Bone marrow (tissue), 2 donors: ENCODE data around the gene MAGI2.

Experiments used
- DNase-seq, 2 donors: peaks; one replicate each; lab custom pipeline; 2025; lab: John Stamatoyannopoulos, UW

The MAGI2 gene

GRCh38 chr7:79376299-79377025 is 77.0 kb downstream of the MAGI2 start:
- DNase-seq, result no peak

GRCh38 chr7:79361214-79361613 is 92.3 kb downstream of the MAGI2 start:
- DNase-seq, result no peak

GRCh38 chr7:79359827-79360226 is 93.6 kb downstream of the MAGI2 start:
- DNase-seq, result no peak

- DNase-seq, result no peak
Measured at GRCh38 chr7:79357101-79357500, 96.4 kb downstream of the MAGI2 start.

- no peak for DNase-seq
Measured at GRCh38 chr7:79353720-79354468, 99.6 kb downstream of the MAGI2 start.

GRCh38 chr7:79352323-79352722 is 101.1 kb downstream of the MAGI2 start:
- no peak for DNase-seq

- no peak for DNase-seq
Measured at GRCh38 chr7:79347351-79347750, 106.1 kb downstream of the MAGI2 start.

GRCh38 chr7:79341902-79342301 is 111.6 kb downstream of the MAGI2 start:
- DNase-seq, result no peak

GRCh38 chr7:79340212-79340611 is 113.3 kb downstream of the MAGI2 start:
- DNase-seq, result no peak

- DNase-seq, result no peak
Measured at GRCh38 chr7:79339208-79339925, 114.1 kb downstream of the MAGI2 start.

GRCh38 chr7:79337717-79338116 is 115.8 kb downstream of the MAGI2 start:
- no peak for DNase-seq

- no peak for DNase-seq
Measured at GRCh38 chr7:79334841-79335240, 118.6 kb downstream of the MAGI2 start.

- no peak for DNase-seq
Measured at GRCh38 chr7:79334334-79334733, 119.1 kb downstream of the MAGI2 start.

GRCh38 chr7:79332091-79332490 is 121.4 kb downstream of the MAGI2 start:
- DNase-seq, result no peak

GRCh38 chr7:79329464-79329863 is 124.0 kb downstream of the MAGI2 start:
- no peak for DNase-seq

GRCh38 chr7:79320741-79321473 is 132.6 kb downstream of the MAGI2 start:
- DNase-seq, result no peak

GRCh38 chr7:79319369-79319768 is 134.1 kb downstream of the MAGI2 start:
- DNase-seq, result no peak

GRCh38 chr7:79317728-79318127 is 135.7 kb downstream of the MAGI2 start:
- DNase-seq, result no peak

- DNase-seq, result no peak
Measured at GRCh38 chr7:79312022-79312421, 141.4 kb downstream of the MAGI2 start.

GRCh38 chr7:79308192-79308591 is 145.3 kb downstream of the MAGI2 start:
- no peak for DNase-seq

- no peak for DNase-seq
Measured at GRCh38 chr7:79307376-79307775, 146.1 kb downstream of the MAGI2 start.

GRCh38 chr7:79304711-79305110 is 148.8 kb downstream of the MAGI2 start:
- DNase-seq, result no peak
